ENCODE results near the gene TAF9B.

DNA sequence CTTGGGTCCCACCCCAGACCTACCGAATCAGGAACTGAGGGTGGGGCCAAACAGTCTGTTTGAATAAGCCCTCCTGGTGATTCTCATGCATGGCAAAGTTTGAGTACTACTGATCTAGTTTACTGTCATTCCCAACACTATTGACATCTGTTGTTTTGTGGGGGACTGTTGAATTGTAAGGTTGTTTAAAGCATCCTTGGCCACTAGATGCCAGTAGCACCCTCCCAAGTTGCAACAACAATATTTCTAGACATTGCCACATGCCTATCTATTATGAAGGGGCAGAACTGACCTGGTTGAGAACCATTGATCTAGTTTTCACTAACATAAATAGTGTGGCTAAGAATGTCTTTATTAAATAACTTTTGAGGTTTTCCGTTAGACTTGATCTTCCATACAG lies 15.1 kb downstream of the TAF9B start:
- TF ChIP-seq, protein P1, sequence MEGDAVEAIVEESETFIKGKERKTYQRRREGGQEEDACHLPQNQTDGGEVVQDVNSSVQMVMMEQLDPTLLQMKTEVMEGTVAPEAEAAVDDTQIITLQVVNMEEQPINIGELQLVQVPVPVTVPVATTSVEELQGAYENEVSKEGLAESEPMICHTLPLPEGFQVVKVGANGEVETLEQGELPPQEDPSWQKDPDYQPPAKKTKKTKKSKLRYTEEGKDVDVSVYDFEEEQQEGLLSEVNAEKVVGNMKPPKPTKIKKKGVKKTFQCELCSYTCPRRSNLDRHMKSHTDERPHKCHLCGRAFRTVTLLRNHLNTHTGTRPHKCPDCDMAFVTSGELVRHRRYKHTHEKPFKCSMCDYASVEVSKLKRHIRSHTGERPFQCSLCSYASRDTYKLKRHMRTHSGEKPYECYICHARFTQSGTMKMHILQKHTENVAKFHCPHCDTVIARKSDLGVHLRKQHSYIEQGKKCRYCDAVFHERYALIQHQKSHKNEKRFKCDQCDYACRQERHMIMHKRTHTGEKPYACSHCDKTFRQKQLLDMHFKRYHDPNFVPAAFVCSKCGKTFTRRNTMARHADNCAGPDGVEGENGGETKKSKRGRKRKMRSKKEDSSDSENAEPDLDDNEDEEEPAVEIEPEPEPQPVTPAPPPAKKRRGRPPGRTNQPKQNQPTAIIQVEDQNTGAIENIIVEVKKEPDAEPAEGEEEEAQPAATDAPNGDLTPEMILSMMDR (IDR thresholded peaks at IDR 0.05) = no peak
- TF ChIP-seq POLR2A (IDR thresholded peaks at IDR 0.05) = no peak
